ENCODE data around the gene ADCY9. TPM values are rescaled to one million over a fixed set of nuclear protein-coding genes. Genes with fewer than 3 reads are reported as not detected.

Gene ADCY9
- total RNA-seq, 2 experiments from 2014 or later = 6.5 to 7.1 TPM

DNA sequence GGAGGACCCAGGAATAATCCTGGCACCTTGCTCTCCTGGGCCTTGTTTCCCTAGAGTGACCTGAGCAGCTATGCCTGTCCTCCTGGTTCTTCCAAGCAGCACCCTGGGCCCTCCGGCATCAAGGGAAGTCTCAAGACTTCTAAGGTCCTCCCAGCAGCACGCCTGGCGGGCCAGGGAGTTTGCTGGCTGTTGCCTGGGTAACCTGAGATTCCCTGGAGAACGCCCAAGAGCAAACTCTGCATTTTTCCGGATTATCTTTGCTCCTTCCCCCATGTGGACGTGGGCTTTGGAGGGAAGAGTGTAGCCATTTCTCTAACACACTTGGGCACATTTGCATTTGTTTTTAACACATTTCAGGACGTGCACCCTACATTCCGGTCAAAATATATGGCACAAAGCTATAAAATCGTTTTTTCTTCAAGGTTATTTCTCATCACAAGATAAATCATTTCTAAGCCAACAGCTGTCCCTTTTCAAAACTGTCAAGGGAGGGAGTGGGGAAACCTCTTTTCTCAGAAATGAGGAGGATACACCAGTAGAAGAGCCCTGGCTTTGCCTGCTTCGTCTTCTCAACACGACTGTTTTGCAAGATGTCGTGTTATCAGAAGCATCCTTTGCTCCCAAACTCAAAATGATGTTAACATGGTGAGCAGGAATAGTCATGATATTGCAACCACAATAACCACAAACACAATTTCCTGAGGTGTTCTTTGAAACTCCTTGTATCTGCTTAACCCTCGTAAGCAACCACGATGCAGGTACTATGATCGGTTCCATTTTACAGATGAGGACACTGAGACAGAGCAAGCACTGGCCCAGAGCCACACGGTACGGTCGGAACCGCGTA, 116.5 kb downstream of the ADCY9 start:
- CTCF ChIA-PET = interaction anchor here (0.6 to 1.3 kb wide), 2 partner anchors 40 to 164 kb away, joined by 3 to 7 read pairs; no protein-coding TSS in a partner anchor
- intact Hi-C loops (cut with micrococcal nuclease) = no loop called here
- no peak overlapping the region for H3K4me3 Mint-ChIP-seq

GRCh38 chr16:3998793-3999478, 117.3 kb downstream of the ADCY9 start:
- no peaks in the 10 kb centered on the region for H3K9me3 Mint-ChIP-seq
- H3K4me3 Mint-ChIP-seq = no peak overlapping the region
- no peak for DNase-seq
- H3K27ac Mint-ChIP-seq = no peak overlapping the region
- CTCF ChIA-PET = no interaction called here
- H3K4me1 Mint-ChIP-seq (ENCODE audit: low read depth) = peaks cover 15% of the 10 kb centered on the region
- intact Hi-C loops (cut with micrococcal nuclease) = no loop called here
- no peaks in the 10 kb centered on the region for H3K36me3 Mint-ChIP-seq (ENCODE audit: low read depth)
- no peaks in the 10 kb centered on the region for H3K27me3 Mint-ChIP-seq (ENCODE audit: low read depth)

More for the DNA sequence above, 116.5 kb downstream of the ADCY9 start:
- Mint-ChIP-seq H3K27ac (no peak overlapping the region), H3K27me3 (ENCODE audit: low read depth) (no peaks in the 10 kb centered on the region), H3K36me3 (ENCODE audit: low read depth) (no peaks in the 10 kb centered on the region), H3K4me1 (ENCODE audit: low read depth) (peaks cover 15% of the 10 kb centered on the region), H3K9me3 (no peaks in the 10 kb centered on the region)
- DNase-seq = peak; percentile 11

DNA sequence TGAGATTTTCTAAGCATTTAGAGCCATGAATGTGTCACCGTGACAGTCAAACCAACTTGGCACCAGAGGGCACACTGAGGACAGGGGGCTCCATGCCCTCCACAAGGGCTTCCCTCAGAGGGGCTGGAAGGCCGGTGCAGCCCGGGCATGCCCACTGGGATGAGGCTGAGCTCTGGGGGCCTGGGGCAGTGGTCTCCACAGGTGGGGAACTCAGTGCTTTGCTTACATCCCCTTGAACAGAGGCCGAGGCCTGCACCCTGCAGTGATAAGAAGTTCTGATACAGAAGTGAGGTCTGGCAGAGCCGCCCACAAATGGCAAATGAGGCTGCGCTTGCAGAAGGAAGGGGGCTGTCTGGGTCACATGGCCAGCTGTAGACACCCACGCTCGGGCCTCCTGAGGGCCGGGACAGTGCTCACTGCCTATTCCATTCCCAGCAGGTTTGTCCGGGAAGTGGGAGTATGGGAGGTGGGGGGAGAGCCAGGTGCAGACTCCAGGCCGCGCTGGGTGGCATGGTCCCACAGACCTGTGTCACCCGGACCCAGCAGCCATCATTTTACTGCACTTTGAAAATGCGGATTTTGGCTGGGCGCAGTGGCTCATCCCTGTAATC, 118.9 kb downstream of the ADCY9 start:
- CTCF ChIA-PET = no interaction called here
- Mint-ChIP-seq H3K36me3 (ENCODE audit: low read depth) (no peaks in the 10 kb centered on the region), H3K4me1 (ENCODE audit: low read depth) (peaks cover 15% of the 10 kb centered on the region), H3K9me3 (no peaks in the 10 kb centered on the region), H3K27me3 (ENCODE audit: low read depth) (no peaks in the 10 kb centered on the region), H3K4me3 (no peak overlapping the region), H3K27ac (no peak overlapping the region)
- intact Hi-C loops (cut with micrococcal nuclease) = no loop called here
- no peak for DNase-seq

DNA sequence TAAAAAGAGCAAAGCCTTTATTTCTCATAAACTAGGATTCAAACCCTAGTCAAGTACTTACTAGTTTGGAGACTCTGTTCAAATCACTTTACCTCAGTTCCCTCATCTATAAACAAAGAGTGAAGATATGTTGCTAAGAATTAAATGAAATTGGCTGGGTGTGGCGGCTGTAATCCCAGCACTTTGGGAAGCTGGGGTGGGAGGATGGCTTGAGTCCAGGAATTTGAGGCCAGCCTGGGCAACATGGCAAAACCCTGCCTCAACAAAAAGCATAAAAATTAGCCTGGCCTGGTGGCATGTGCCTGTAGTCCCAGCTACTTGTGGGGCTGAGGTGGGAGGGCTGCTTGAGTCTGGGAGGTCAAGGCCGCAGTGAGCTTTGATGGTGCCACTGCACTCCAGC, 121.2 kb downstream of the ADCY9 start:
- Mint-ChIP-seq H3K27ac (no peak overlapping the region), H3K27me3 (ENCODE audit: low read depth) (no peaks in the 10 kb centered on the region), H3K36me3 (ENCODE audit: low read depth) (no peaks in the 10 kb centered on the region), H3K9me3 (no peaks in the 10 kb centered on the region), H3K4me3 (no peak overlapping the region), H3K4me1 (ENCODE audit: low read depth) (peaks cover 8% of the 10 kb centered on the region)
- DNase-seq = no peak
- intact Hi-C loops (cut with micrococcal nuclease) = no loop called here
- CTCF ChIA-PET = interaction anchor here (0.7 to 1.2 kb wide), 4 partner anchors 12 to 204 kb away, joined by 3 to 4 read pairs (median 4); no protein-coding TSS in a partner anchor

- CTCF ChIA-PET = interaction anchor here (0.6 kb wide), 1 partner anchor 8 kb away, joined by 5 read pairs; no protein-coding TSS in a partner anchor
- no peak for DNase-seq
- no peak overlapping the region for H3K27ac Mint-ChIP-seq
- H3K36me3 Mint-ChIP-seq (ENCODE audit: low read depth) = no peaks in the 10 kb centered on the region
- H3K4me1 Mint-ChIP-seq (ENCODE audit: low read depth) = no peaks in the 10 kb centered on the region
- intact Hi-C loops (cut with micrococcal nuclease) = no loop called here
- no peak overlapping the region for H3K4me3 Mint-ChIP-seq
- H3K27me3 Mint-ChIP-seq (ENCODE audit: low read depth) = no peaks in the 10 kb centered on the region
- H3K9me3 Mint-ChIP-seq = no peaks in the 10 kb centered on the region
Observed at GRCh38 chr16:3993052-3993785, 123.0 kb downstream of the ADCY9 start.

GRCh38 chr16:3992297-3993051, 123.8 kb downstream of the ADCY9 start:
- intact Hi-C loops (cut with micrococcal nuclease) = no loop called here
- no peaks in the 10 kb centered on the region for H3K9me3 Mint-ChIP-seq
- H3K4me3 Mint-ChIP-seq = no peak overlapping the region
- CTCF ChIA-PET = no interaction called here
- H3K27ac Mint-ChIP-seq = no peak overlapping the region
- no peaks in the 10 kb centered on the region for H3K27me3 Mint-ChIP-seq (ENCODE audit: low read depth)
- DNase-seq = peak; percentile 13
- no peaks in the 10 kb centered on the region for H3K36me3 Mint-ChIP-seq (ENCODE audit: low read depth)
- H3K4me1 Mint-ChIP-seq (ENCODE audit: low read depth) = no peaks in the 10 kb centered on the region

- intact Hi-C loops (cut with micrococcal nuclease) = loop anchor here (10.0 kb wide), 2 partner anchors 126 to 336 kb away; partner anchors contain the start of gene ADCY9
- no peaks in the 10 kb centered on the region for H3K36me3 Mint-ChIP-seq (ENCODE audit: low read depth)
- CTCF ChIA-PET = no interaction called here
- no peaks in the 10 kb centered on the region for H3K27me3 Mint-ChIP-seq (ENCODE audit: low read depth)
- no peaks in the 10 kb centered on the region for H3K4me1 Mint-ChIP-seq (ENCODE audit: low read depth)
- DNase-seq = no peak
- no peaks in the 10 kb centered on the region for H3K9me3 Mint-ChIP-seq
- no peak overlapping the region for H3K4me3 Mint-ChIP-seq
- no peak overlapping the region for H3K27ac Mint-ChIP-seq
Observed at GRCh38 chr16:3988824-3989223, 127.4 kb downstream of the ADCY9 start.

- Mint-ChIP-seq H3K36me3 (ENCODE audit: low read depth) (no peaks in the 10 kb centered on the region), H3K27ac (no peak overlapping the region), H3K4me3 (no peak overlapping the region), H3K4me1 (ENCODE audit: low read depth) (peaks cover 4% of the 10 kb centered on the region), H3K27me3 (ENCODE audit: low read depth) (no peaks in the 10 kb centered on the region), H3K9me3 (no peaks in the 10 kb centered on the region)
- DNase-seq = no peak
- intact Hi-C loops (cut with micrococcal nuclease) = loop anchor here (10.0 kb wide), 2 partner anchors 127 to 337 kb away; partner anchors contain the start of gene ADCY9
- CTCF ChIA-PET = no interaction called here
Observed at GRCh38 chr16:3988011-3988410, 128.2 kb downstream of the ADCY9 start.

GRCh38 chr16:3987231-3987630, 129.0 kb downstream of the ADCY9 start:
- no peak for DNase-seq
- no peaks in the 10 kb centered on the region for H3K9me3 Mint-ChIP-seq
- intact Hi-C loops (cut with micrococcal nuclease) = loop anchor here (10.0 kb wide), 2 partner anchors 128 to 338 kb away; partner anchors contain the start of gene ADCY9
- H3K4me1 Mint-ChIP-seq (ENCODE audit: low read depth) = peaks cover 4% of the 10 kb centered on the region
- no peak overlapping the region for H3K4me3 Mint-ChIP-seq
- H3K36me3 Mint-ChIP-seq (ENCODE audit: low read depth) = no peaks in the 10 kb centered on the region
- no peak overlapping the region for H3K27ac Mint-ChIP-seq
- H3K27me3 Mint-ChIP-seq (ENCODE audit: low read depth) = no peaks in the 10 kb centered on the region
- CTCF ChIA-PET = no interaction called here

GRCh38 chr16:3986235-3986544, 130.1 kb downstream of the ADCY9 start:
- DNase-seq = no peak
- H3K36me3 Mint-ChIP-seq (ENCODE audit: low read depth) = no peaks in the 10 kb centered on the region
- H3K27ac Mint-ChIP-seq = no peak overlapping the region
- no peaks in the 10 kb centered on the region for H3K9me3 Mint-ChIP-seq
- intact Hi-C loops (cut with micrococcal nuclease) = loop anchor here (10.0 kb wide), 2 partner anchors 129 to 339 kb away; partner anchors contain the start of gene ADCY9
- peaks cover 4% of the 10 kb centered on the region for H3K4me1 Mint-ChIP-seq (ENCODE audit: low read depth)
- CTCF ChIA-PET = no interaction called here
- H3K4me3 Mint-ChIP-seq = no peak overlapping the region
- H3K27me3 Mint-ChIP-seq (ENCODE audit: low read depth) = no peaks in the 10 kb centered on the region
